Measurements from ENCODE around the gene ENOX1. TPM values are rescaled to one million over a fixed set of nuclear protein-coding genes. Genes with fewer than 3 reads are reported as not detected.
A peak's percentile ranks its signal among the peaks of the same experiment; 100 is the strongest.

Gene ENOX1
- total RNA-seq, 1 donor from 2014 or later = 2.0 TPM

- DNase-seq (ENCODE audit: low spot score) = no peak
- peak overlapping the region; percentile 64 for H3K27ac Mint-ChIP-seq (ENCODE audit: unreplicated experiment)
- H3K27me3 Mint-ChIP-seq (ENCODE audit: low read depth) = no peaks in the 10 kb centered on the region
- H3K4me3 Mint-ChIP-seq (ENCODE audit: unreplicated experiment) = peak overlapping the region; percentile 29
- H3K9me3 Mint-ChIP-seq (ENCODE audit: low read depth) = no peaks in the 10 kb centered on the region
- TF ChIP-seq CTCF (IDR thresholded peaks at IDR 0.05) = no peak
- no peaks in the 10 kb centered on the region for H3K36me3 Mint-ChIP-seq (ENCODE audit: low read depth)
- peaks cover 34% of the 10 kb centered on the region for H3K4me1 Mint-ChIP-seq (ENCODE audit: low read depth)
Measured at GRCh38 chr13:43269037-43269481, 517.7 kb downstream of the ENOX1 start.

GRCh38 chr13:43268632-43269031 lies 518.1 kb downstream of the ENOX1 start:
- H3K4me1 Mint-ChIP-seq (ENCODE audit: low read depth) = peaks cover 34% of the 10 kb centered on the region
- no peak overlapping the region for H3K4me3 Mint-ChIP-seq (ENCODE audit: unreplicated experiment)
- no peak for DNase-seq (ENCODE audit: low spot score)
- no peaks in the 10 kb centered on the region for H3K36me3 Mint-ChIP-seq (ENCODE audit: low read depth)
- peak overlapping the region; percentile 64 for H3K27ac Mint-ChIP-seq (ENCODE audit: unreplicated experiment)
- H3K9me3 Mint-ChIP-seq (ENCODE audit: low read depth) = no peaks in the 10 kb centered on the region
- no peaks in the 10 kb centered on the region for H3K27me3 Mint-ChIP-seq (ENCODE audit: low read depth)
- TF ChIP-seq CTCF (IDR thresholded peaks at IDR 0.05) = no peak

GRCh38 chr13:43267916-43268315 lies 518.9 kb downstream of the ENOX1 start:
- Mint-ChIP-seq H3K27me3 (ENCODE audit: low read depth) (no peaks in the 10 kb centered on the region), H3K4me1 (ENCODE audit: low read depth) (peaks cover 26% of the 10 kb centered on the region)

GRCh38 chr13:43266936-43267615 lies 519.7 kb downstream of the ENOX1 start:
- peaks cover 25% of the 10 kb centered on the region for H3K4me1 Mint-ChIP-seq (ENCODE audit: low read depth)
- H3K9me3 Mint-ChIP-seq (ENCODE audit: low read depth) = no peaks in the 10 kb centered on the region
- TF ChIP-seq CTCF (IDR thresholded peaks at IDR 0.05) = no peak
- H3K36me3 Mint-ChIP-seq (ENCODE audit: low read depth) = no peaks in the 10 kb centered on the region
- H3K27ac Mint-ChIP-seq (ENCODE audit: unreplicated experiment) = no peak overlapping the region
- no peak for DNase-seq (ENCODE audit: low spot score)
- no peaks in the 10 kb centered on the region for H3K27me3 Mint-ChIP-seq (ENCODE audit: low read depth)
- no peak overlapping the region for H3K4me3 Mint-ChIP-seq (ENCODE audit: unreplicated experiment)

More at GRCh38 chr13:43267916-43268315, 518.9 kb downstream of the ENOX1 start:
- DNase-seq (ENCODE audit: low spot score) = no peak
- no peaks in the 10 kb centered on the region for H3K9me3 Mint-ChIP-seq (ENCODE audit: low read depth)
- TF ChIP-seq CTCF (IDR thresholded peaks at IDR 0.05) = no peak
- no peak overlapping the region for H3K27ac Mint-ChIP-seq (ENCODE audit: unreplicated experiment)
- H3K36me3 Mint-ChIP-seq (ENCODE audit: low read depth) = no peaks in the 10 kb centered on the region
- H3K4me3 Mint-ChIP-seq (ENCODE audit: unreplicated experiment) = no peak overlapping the region

GRCh38 chr13:43265028-43265427 lies 521.7 kb downstream of the ENOX1 start:
- H3K27me3 Mint-ChIP-seq (ENCODE audit: low read depth) = no peaks in the 10 kb centered on the region
- TF ChIP-seq CTCF (IDR thresholded peaks at IDR 0.05) = no peak
- no peaks in the 10 kb centered on the region for H3K36me3 Mint-ChIP-seq (ENCODE audit: low read depth)
- H3K9me3 Mint-ChIP-seq (ENCODE audit: low read depth) = no peaks in the 10 kb centered on the region
- DNase-seq (ENCODE audit: low spot score) = no peak
- no peak overlapping the region for H3K4me3 Mint-ChIP-seq (ENCODE audit: unreplicated experiment)
- H3K4me1 Mint-ChIP-seq (ENCODE audit: low read depth) = peaks cover 25% of the 10 kb centered on the region
- no peak overlapping the region for H3K27ac Mint-ChIP-seq (ENCODE audit: unreplicated experiment)
